ENCODE measurements around the gene IMPDH1.
A peak's percentile ranks its signal among the peaks of the same experiment; 100 is the strongest.

IMPDH1 gene

GRCh38 chr7:128402356-128402755 is 7.4 kb downstream of the IMPDH1 start:
- intact Hi-C loops (cut with DNase I; ENCODE audit: low total_unique reads) = no loop called here
- TF ChIP-seq CTCF (IDR thresholded peaks at IDR 0.05) = no peak
- no peak overlapping the region for H3K4me3 ChIP-seq
- H3K27me3 ChIP-seq = no peaks in the 10 kb centered on the region
- no peak overlapping the region for H3K27ac ChIP-seq
- peaks cover 0 to 27% (median 21%) of the 10 kb centered on the region in 4 donors for H3K4me1 ChIP-seq
- no peaks in the 10 kb centered on the region for H3K9me3 ChIP-seq
- DNase-seq = no peak
- peaks cover 10 to 50% (median 35%) of the 10 kb centered on the region in 3 donors for H3K36me3 ChIP-seq

DNA sequence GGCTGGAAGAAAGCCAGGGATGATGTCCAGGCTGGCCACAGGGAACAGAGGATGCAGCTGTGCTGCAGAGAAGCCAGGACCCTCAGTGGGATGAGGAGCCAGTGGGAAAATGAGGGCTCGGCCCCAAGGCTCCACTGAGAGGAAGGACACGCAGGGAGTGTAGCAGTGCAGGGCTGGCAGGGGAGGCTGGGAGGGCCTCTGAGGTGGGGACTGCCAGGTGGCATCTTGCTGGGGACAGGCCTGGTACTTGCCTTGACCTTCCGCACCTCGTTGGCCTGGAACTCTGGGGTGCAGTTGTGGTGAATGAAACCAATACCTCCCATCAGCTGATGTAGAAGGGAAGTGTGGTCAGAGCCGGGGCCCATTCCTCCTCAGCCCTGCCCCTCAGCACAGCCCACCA is 9.2 kb downstream of the IMPDH1 start:
- H3K36me3 ChIP-seq = peaks cover 26 to 68% (median 53%) of the 10 kb centered on the region in 3 donors
- H3K9me3 ChIP-seq = no peaks in the 10 kb centered on the region
- no peaks in the 10 kb centered on the region for H3K27me3 ChIP-seq
- intact Hi-C loops (cut with DNase I; ENCODE audit: low total_unique reads) = loop anchor here (2.0 kb wide), 1 partner anchor 22 kb away; no protein-coding TSS in a partner anchor
- H3K4me3 ChIP-seq = no peak overlapping the region
- no peak for DNase-seq
- no peak for TF ChIP-seq CTCF (IDR thresholded peaks at IDR 0.05)
- H3K4me1 ChIP-seq = peaks cover 0 to 19% (median 12%) of the 10 kb centered on the region in 4 donors
- H3K27ac ChIP-seq = no peak overlapping the region

- Histone ChIP-seq H3K36me3 (peaks cover 26 to 73% (median 59%) of the 10 kb centered on the region in 3 donors), H3K27ac (no peak overlapping the region), H3K9me3 (no peaks in the 10 kb centered on the region), H3K4me1 (peaks cover 0 to 14% (median 8%) of the 10 kb centered on the region in 4 donors), H3K27me3 (no peaks in the 10 kb centered on the region), H3K4me3 (no peak overlapping the region)
- no peak for TF ChIP-seq CTCF (IDR thresholded peaks at IDR 0.05)
- DNase-seq = no peak
- intact Hi-C loops (cut with DNase I; ENCODE audit: low total_unique reads) = loop anchor here (2.0 kb wide), 1 partner anchor 23 kb away; no protein-coding TSS in a partner anchor
These were observed 9.8 kb downstream of the IMPDH1 start for GRCh38 chr7:128399991-128400390.

DNA sequence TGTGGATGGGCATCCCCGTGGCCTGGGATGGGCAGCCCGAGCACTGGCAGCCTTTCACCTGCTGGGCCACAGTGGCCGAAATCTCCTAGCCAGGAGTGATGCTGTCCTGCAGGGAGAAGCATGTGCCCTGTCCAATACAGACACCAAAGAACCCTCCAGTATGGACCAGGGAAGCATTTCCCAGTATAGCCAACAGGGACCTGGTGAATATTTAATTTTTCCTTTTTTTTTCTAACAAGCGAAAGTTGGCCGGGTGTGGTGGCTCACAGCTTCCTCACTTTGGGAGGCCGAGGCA is 11.0 kb downstream of the IMPDH1 start:
- Histone ChIP-seq H3K36me3 (peaks cover 37 to 86% (median 71%) of the 10 kb centered on the region in 3 donors), H3K4me3 (no peak overlapping the region), H3K9me3 (no peaks in the 10 kb centered on the region), H3K4me1 (peaks cover 0 to 2% (median 0%) of the 10 kb centered on the region in 4 donors), H3K27ac (no peak overlapping the region), H3K27me3 (no peaks in the 10 kb centered on the region)
- DNase-seq = no peak
- TF ChIP-seq CTCF (IDR thresholded peaks at IDR 0.05) = no peak
- intact Hi-C loops (cut with DNase I; ENCODE audit: low total_unique reads) = no loop called here

DNA sequence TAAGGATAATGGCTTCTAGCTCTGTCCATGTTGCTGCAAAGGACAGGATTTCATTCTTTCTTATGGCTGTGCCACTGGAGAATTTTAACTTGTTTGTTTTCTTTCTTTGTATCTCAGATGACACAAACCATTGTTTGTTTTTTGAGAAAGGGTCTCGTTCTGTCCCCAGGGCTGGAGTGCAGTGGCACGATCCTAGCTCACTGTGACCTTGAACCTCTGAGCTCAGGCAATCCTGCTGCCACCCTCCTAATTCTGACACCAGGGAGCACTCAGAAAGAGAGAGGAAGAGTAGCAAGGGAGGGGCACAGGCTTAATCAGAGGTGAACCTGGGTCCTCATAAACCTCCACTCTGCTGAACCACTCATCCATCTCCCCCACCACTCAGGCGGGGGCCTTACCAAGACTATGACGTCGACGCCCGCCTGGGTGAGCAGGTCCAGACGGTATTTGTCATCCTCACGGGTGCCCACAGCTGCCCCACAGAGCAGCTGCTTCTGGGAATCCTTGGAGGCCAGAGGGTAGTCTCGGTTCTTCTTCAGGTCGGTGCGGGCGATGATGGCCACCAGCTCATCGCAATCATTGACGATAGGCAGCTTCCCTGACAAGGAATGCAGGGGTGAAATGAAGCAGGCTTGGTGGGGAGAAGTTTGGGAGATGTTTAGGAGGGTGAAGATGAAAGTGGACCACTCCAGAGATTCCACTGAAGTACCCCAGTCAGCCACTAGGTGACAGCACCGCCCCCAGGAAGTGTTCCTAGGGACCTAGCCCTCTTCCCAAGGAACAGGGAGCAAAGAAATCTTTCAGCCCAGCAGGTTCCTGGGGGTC is 11.6 kb downstream of the IMPDH1 start:
- H3K27me3 ChIP-seq = no peaks in the 10 kb centered on the region
- peaks cover 40 to 91% (median 77%) of the 10 kb centered on the region in 3 donors for H3K36me3 ChIP-seq
- no peaks in the 10 kb centered on the region for H3K4me1 ChIP-seq
- peak in 1 of 2 donors; percentile 51 for DNase-seq
- H3K9me3 ChIP-seq = no peaks in the 10 kb centered on the region
- TF ChIP-seq CTCF (IDR thresholded peaks at IDR 0.05) = peak; percentile 89 to 95
- no peak overlapping the region for H3K4me3 ChIP-seq
- intact Hi-C loops (cut with DNase I; ENCODE audit: low total_unique reads) = no loop called here
- H3K27ac ChIP-seq = no peak overlapping the region
